HG03457 (cell line): ENCODE measurements around the gene STAMBP.
"Not testable (repeated sequence)": the region's sequence is repeated elsewhere in the genome, so short reads cannot be mapped to it uniquely, and the experiment has no call there.

ENCODE experiments used
- ATAC-seq: cut with Tn5 transposase; IDR thresholded peaks from one replicate; pipeline ENCODE4 v1.9.1; 2021; ENCODE audit warnings: moderate number of reproducible peaks; ENCODE audit not compliant: unreplicated experiment

STAMBP gene

DNA sequence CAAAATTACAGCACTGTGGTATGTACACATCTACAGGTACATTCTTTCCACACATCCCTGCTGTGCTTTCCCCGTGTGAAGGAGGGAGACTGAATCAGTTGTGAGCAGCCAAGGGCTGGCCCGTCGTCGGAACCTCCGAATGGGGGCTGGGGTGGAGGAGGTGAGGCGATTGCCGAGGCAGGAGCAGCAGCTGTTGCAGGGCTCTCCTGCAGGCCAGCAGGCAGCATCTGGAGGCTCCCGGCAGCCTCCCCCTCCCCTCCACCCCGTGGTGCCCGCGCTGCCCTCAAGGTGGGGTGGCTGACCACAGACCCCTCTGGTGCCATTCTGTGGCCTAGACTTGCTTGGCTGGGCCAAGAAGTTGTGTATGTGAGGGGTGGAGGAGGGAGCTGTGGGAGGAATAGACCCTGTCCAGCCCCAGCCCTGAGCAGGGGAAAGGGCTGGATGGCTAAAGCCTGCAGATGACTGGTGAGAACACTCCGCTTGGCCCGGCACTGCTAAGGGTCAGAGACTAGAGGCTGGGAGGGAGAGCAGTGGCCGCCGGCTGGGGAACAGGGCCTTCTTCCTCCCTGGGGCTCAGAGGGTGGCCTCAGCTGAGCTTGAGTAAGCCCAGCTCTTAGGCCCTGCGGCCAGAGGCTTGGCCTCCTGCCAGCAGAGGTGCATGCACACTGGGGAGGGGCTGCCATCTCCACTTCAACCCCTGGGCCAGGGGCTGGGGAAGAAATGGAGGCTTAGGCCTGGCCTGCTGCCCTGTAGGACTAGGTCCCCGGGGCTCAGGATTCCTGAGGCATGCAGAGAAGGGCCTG is 7.6 kb downstream of the STAMBP start:
- no peak for ATAC-seq

DNA sequence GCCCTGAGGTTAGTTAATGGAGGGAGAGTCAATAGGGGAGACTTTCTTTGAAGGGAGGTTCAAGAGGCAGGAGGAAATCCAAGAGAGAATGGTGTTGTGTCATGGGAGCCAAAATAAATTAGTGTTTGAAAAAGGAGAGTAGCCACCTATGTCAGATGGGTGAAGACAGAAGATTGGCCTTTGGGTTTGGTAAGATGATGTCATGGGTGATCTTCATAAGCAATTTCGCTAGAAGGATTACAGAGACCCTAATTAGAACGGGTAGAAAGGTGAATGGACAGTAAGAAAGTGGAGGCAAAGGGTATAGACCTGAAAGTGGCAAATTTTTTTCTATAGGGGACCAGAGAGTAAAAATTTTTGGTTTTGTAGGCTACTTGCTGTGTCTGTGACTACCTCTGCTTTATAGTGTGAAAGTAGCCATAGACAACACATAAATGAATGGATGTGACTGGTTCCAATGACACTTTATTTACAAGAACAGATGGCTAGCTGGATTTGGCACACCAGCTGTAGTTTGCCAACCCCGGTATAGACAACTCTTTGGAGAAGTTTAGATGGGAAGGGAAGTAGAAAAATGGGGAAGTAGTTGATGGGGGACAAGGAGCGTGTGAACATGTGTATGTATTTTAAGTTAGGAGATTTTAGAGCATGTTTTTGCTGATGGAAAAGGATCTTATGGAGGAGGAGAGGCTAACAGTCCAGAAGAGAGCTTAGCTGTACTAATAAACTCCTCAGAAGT is 9.3 kb downstream of the STAMBP start:
- no peak for ATAC-seq

- ATAC-seq = no peak
Observed at GRCh38 chr2:73838889-73839534, 10.3 kb downstream of the STAMBP start.

DNA sequence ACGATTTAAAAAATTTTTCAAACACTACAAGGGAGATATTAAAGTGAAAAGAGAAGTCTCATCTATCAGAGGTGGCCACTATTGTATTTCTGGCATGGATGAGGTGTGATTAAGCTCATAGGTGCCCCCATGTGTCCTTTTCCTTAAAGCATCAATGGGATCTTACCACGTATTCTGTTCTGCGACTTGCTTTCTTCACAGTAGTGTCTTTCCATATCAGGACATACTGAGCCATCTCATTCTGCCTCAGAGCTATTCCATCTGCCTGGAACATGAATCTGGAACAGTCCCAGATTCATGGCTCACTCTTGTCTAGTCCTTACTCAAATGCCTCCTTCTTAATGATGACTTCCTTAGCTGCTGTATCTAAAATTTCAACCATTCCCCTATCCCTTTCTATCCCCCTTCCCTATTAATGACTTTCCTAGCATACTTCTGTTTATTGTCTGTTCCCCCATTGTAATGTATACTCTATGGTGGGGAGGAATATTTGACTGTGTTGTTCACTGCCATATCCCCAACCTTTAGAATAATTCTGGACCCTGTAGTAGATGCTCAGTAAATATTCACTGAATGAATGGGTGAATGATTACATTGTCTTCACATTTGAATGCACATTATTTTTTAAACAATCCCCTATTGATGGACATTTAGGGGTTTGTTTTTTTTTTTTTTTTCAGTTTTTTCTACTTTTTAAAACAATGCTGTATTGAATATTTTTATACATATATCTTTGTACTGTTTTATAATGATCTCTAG is 11.1 kb downstream of the STAMBP start:
- no peak for ATAC-seq

GRCh38 chr2:73841912-73842738 is 13.4 kb downstream of the STAMBP start:
- no peak for ATAC-seq

- ATAC-seq = no peak
Observed at GRCh38 chr2:73842739-73843019, 13.9 kb downstream of the STAMBP start.

DNA sequence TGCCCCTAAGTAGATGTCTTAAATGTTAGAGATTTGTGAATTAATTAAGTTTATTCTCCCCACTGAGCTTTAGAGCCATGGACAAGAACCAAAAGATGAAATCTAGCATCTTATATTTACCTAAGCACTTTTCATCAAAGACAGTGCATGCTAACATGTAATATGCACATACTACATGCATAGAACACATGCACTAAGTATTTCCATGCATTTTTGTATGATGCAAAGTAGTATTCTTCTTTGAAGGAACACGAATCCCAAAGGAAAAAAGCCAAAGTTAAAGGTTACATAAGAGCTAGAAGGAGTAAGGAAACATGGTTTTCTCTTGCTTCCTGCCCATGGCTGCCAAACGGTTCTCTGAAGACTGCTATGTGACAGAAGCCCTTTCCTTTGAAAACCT is 15.3 kb downstream of the STAMBP start:
- ATAC-seq = no peak

- no peak for ATAC-seq
Observed at GRCh38 chr2:73850009-73850408, 21.2 kb downstream of the STAMBP start.

GRCh38 chr2:73851274-73851673 is 22.5 kb downstream of the STAMBP start:
- ATAC-seq = no peak

- ATAC-seq = no peak
Observed at GRCh38 chr2:73852020-73852419, 23.3 kb downstream of the STAMBP start.

DNA sequence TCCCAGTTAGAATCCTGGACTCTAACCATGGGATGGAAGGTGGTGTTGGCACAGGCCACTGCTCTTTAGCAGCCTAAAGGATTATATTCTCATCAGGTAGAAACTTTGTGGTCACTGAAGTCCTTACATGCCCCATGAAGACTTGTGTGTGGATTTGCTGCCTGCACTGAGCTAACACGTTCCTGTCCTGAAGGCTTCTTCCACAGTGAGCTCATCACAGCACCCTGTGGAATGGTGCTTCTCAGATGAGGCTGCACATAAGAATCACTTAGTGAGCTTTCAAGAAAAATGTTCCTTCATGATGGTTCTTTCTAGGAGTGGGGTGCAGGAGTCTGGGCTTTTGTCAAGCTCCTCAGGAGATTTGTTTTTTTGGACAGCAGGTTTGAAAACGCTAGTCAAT is 26.8 kb downstream of the STAMBP start:
- no peak for ATAC-seq

DNA sequence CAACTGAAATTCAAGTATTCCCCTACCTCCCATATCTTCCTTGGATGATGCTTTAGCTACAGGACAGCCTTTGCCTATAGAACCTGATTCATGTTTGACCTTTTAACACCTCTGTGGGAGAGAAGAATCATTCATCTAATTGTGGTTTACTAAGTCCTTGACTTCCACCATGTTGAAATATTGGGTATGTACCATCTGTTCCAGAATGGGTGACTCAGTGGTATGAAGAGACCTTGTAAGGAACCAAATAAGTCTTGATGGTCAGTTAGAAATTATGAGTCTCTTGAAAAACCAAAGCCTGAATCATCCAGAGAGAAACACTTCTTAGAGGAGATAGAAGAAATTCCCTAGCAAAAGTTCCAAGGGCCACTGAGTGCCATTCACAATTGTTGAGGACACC is 27.5 kb downstream of the STAMBP start:
- ATAC-seq = no peak

- no peak for ATAC-seq
Observed at GRCh38 chr2:73859721-73860586, 31.2 kb downstream of the STAMBP start.

DNA sequence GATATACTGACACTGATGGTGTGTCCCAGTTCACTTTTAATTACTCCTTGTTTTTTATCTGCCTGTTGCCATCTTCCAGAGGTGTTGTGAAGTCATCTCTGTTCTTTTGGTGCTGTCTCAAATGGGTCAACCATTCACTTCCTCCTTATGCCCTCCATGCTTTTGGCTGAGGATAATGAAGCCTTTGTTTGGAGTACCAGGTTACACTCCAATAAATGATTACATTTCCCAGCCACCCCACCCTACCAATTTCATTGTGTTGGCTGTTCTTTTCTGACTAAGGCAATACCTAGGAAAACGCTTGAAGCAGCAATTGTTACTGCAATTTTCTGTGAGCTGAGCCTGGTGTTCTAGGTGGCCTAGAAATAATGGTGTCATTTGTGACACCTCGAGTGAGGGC is 34.2 kb downstream of the STAMBP start:
- no peak for ATAC-seq

GRCh38 chr2:73868204-73868978 is 39.6 kb downstream of the STAMBP start:
- no peak for ATAC-seq

GRCh38 chr2:73870084-73870483 is 41.3 kb downstream of the STAMBP start:
- ATAC-seq = no peak

DNA sequence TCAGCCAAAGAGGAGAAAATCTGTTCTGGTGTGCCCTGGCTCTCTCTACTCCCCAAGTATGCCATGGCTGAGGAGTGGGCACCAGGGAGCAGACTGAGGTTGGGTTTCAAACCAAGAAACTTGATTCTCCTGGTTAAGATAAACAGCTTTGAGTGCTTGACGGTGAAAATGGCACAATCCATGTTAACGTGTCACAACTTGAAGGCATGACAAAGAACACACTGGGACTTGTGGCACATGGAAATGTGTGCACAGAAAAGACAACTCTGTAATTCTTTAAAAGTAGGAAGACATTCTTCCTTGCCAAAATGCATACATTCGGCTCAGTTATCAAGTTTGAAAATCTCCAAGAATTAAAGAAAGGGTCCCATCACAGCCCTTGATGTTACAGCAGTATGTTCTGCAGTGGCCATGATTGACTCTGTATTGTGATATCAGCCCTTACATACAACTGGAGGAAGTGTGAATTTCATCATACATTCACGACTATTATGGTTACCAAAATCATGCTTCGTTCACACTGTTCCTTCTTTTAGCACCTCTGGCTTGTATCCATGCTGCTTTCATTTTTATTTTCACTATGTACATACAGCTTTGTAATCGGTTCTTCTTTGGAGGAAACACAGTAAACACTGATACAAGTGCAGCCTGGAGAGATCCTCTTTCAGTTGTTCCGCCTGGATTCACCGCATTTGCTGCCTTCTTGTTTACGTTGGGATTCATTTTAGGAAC is 48.5 kb downstream of the STAMBP start:
- no peak for ATAC-seq

GRCh38 chr2:73877984-73878383 is 49.2 kb downstream of the STAMBP start:
- ATAC-seq = not testable (repeated sequence)
